ACHN (cell line): Measurements from ENCODE around the gene PTPRG.
"Not testable (repeated sequence)": the region's sequence is repeated elsewhere in the genome, so short reads cannot be mapped to it uniquely, and the experiment has no call there.

Source experiments
- DNase-seq: peaks from one replicate; pipeline ENCODE4 v3.0.0-alpha.2; 2015
- in situ Hi-C: cut with HindIII; loops from 2 replicates; pipeline ENCODE4 v1.10.0; 2017; ENCODE audit warnings: low sequenced_read_pairs, low pct_ligation_motif_present, low pct_unique_long_range_greater_than_20kb

The PTPRG gene

DNA sequence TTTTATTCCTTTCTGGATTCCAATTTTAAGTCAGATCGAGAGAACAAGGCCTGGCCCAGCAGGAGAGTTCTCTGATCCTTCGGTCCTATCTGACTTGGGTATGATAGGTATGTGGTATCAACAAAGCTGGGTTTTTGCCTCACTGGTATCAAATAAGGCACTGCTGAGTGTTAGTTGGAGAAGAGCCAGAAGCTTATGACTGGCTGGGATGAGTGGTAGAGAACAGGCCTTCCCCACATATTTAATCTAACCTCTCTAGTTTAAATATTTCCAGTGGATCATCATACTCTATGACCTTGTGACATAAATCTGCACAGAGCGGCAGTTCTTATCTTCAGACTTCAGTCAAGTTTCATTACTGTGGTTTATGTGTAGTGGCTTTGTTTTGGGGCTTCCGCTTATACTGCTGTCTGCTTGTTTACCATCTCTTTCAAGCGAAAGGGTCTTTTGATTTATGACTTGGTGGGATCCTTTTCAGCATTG is 164.5 kb downstream of the PTPRG start:
- in situ Hi-C loops, result no loop called here
- DNase-seq, result peak; percentile 66

DNA sequence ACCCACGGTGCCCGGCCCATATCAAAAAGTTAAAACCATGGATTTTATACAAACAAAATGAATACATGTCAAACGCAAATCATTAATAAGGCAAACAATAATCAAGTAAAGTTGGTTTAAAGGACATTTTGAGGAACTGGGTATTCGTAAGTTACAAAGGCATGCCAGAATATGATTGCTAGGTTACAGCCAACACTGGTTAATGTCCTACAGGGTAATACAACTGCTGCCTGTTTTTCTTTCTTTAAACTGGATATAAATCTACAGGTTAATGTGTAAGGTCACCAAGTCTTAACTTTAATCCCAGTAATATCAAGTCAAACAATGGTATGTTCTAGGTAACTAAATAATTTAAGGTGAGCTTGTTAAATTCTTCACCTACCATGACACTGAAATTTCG is 166.1 kb downstream of the PTPRG start:
- in situ Hi-C loops, result no loop called here

DNA sequence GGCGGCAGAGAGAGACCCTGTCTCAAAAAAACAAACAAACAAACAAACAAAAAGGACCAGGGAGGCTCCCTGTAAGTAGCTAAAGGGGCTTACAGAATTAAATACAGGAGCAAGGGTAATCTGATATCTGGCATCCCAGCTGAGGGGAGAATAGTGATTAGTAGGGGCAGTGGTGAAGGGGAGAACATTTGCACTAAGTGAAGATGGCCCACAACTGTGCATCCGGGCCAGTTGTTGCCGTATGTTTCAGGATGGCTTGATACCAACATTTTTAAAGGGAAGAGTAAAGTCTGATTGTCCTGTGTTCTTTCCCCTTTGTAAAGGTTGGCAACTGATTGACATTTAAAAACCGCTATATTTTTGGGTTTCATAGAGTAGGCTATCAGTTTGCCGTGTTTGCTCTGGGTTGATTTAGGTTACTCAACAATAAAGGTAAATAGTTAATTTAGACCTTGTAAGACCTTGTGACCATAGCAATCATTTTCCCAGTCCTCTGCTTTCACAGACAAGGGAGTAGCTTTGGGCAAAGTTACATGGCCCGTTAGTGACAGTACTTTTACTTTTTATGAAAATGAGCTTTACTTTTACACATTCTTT is 167.8 kb downstream of the PTPRG start:
- in situ Hi-C loops, result no loop called here
- DNase-seq, result no peak

More for the DNA sequence above, 166.1 kb downstream of the PTPRG start:
- no peak for DNase-seq

DNA sequence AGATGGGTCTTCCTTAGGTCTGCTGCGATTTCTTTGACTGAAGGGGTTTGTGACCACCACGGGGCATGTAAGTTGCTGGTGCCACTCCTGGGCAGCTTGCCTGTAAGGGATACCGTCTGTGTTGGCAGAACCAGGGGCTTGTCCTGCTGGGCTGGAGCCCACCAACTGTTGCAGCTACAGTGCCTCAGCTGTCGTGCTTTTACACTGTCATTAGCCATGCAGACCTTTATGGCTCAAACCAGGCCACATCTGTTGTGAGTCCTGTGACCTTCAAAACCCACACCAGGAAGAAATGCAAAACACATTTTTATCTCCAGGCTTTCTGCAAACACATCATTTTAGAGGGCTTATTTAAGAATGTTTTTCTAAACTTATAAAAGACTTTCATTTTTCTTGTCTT is 168.7 kb downstream of the PTPRG start:
- DNase-seq, result no peak
- in situ Hi-C loops, result no loop called here

DNA sequence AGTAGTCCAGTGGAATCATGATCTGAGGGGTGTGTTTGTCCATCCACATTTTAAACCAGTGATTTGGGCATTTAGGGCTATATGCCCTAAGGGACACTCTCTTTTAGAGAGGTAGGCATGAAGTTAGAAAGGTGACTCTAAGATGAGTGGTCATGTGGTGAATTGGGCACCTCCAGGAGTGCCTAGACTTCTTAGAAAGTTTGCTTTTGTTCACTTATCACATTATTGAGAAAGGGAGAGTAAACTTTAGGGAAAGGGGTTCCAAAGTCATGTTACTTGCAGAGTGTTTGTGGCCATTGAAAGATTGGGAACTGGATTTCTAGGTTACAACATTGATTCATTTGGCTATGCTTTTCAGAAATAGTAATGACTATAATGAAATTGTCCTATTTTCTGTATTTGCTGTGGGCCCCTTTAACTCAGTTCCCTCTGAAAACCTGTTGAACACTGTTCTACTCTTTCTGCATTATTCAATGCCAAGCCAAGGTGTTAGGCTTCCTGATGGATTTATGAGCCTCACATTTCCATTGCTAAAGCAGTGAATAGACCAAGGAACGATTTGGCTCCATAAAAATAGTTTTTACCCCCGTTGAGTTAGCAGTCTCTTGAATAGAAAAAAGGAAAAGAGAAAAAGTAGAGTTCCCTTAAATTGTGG is 169.3 kb downstream of the PTPRG start:
- DNase-seq, result no peak
- in situ Hi-C loops, result no loop called here

DNA sequence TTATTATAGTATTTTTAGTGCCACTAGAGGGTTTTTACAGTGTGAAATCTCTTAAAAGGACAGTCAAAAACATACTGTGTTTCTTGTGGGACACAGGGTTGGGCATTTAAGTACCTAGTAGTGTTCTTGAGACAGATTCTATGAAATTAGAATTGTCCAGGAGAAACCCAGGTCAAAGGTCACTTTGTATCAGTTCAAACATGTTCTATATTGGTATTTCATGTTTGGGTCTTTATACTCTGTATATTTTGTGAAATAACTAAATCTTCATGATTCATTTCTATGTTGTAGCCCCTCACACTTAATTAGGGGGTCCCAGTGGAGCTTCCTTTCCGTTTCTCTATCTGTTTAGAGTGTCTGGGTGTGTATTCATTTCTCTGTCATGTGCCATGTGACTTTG is 171.6 kb downstream of the PTPRG start:
- no peak for DNase-seq
- in situ Hi-C loops, result no loop called here

DNA sequence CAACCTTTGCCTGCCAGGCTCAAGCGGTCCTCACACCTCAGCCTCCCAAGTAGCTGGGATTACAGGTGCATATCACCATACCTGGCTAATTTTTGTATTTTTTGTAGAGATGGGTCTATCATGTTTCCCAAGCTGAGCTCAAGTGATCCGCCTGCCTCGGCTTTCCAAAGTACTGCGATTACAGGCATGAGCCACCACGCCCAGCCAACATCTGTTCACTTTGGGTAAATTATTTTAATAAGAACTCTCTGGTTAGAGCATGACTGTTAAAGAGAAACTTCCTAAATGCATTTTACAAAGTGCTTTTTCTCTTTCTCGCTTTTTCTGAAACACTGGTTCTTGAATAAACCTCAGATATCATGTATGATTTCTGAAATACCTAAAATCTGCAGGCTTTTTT is 172.5 kb downstream of the PTPRG start:
- DNase-seq, result no peak
- in situ Hi-C loops, result no loop called here

DNA sequence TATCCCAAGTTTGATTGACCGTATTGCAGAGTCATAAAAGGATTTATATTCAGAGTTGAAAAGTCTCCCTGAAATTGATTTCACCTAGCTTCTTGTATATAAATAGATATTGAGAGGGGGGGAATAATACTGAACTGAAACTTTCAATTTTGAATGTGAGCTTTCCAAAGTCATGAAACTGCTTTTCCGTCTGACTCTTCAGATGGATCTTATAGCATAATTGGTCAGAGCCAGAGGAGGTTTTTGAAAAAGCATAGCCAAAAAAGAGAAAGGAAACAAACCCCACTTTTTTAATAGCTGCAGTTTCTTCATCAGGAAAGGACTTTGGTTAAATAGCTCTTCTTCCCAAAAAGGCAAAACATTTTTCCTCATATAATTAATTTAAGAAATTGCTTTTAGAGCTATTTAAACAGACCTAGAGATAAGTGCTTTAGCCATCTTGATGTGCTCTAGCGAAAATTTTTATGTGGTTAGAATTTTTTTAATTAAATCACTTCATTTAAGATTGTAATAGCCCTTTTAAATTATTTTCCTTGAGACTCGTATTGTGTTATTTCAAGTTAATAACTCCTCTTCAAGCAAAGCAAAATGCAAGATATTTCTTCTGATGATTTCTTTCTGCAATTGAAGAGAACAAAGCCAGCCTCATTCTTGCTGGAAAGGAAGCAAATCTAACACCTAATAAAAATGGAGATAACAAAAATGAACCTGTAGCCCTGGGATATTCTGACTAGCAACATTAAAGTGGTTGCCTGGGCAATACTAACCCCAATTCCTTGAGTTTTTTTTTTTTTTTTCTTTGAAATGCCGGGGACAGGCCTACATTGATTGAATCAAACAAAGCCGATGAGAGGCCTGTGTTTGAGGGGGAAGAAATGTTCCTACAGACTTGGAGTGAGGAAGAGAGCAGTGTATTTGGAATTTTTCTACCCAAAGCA is 173.6 kb downstream of the PTPRG start:
- in situ Hi-C loops, result no loop called here
- no peak for DNase-seq

- in situ Hi-C loops, result no loop called here
- DNase-seq, result no peak
Observed at GRCh38 chr3:61736506-61736905, 175.1 kb downstream of the PTPRG start.

DNA sequence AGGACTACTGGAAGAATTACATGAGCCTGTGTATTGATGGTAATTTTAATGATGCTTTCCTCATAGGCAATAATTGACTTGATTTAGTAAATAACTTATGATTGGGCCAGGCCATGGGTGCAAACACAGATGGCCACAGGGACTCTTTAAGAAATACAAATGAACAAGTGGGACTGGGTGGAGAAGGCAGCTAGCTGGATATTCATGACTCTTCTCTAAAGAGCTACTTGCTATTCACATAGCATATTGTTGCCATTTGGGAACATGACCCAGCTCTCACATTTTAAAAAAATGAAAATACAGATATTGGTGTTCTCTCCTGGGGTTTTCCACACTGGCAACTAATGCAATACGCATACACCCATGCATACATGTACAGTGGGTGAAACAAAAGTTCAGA is 178.3 kb downstream of the PTPRG start:
- no peak for DNase-seq
- in situ Hi-C loops, result no loop called here

DNA sequence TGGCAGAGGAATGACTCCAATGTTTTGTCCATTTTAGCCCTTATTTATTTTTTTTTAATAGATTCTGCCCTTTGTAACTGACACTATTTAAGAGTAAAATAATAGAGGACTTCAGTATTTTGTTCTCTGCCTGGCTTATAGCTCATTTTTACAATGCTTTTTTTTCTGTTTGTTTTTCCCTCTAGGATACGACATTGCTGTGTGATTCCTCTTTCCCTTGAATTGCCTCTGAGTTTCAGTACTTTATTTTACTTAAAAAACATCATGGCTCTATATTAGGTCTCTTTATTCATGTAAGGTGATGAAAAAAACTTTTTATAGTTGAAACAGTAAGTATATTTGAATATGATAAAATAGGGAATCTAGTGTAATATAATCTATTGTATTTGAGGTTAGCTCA is 179.1 kb downstream of the PTPRG start:
- DNase-seq, result no peak
- in situ Hi-C loops, result no loop called here

DNA sequence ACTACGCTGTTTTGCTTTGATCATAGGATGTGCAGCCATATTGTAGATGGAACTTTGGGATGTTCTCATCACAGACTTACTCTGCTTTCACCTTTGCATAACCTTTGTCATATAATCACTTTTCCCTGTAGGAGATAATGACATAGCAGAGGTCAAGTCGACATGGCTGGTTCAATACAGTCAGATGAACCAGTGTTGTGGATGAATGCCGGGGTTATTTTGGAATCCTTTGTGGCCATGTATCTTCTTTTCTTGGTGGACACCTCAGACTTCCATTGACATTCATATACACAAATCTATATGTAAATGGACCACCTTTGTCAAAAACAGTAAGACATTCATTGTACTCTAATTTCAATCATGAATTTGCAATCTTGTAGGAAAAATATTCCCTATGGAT is 180.2 kb downstream of the PTPRG start:
- no peak for DNase-seq
- in situ Hi-C loops, result no loop called here

GRCh38 chr3:61742006-61742405 is 180.6 kb downstream of the PTPRG start:
- no peak for DNase-seq
- in situ Hi-C loops, result no loop called here

DNA sequence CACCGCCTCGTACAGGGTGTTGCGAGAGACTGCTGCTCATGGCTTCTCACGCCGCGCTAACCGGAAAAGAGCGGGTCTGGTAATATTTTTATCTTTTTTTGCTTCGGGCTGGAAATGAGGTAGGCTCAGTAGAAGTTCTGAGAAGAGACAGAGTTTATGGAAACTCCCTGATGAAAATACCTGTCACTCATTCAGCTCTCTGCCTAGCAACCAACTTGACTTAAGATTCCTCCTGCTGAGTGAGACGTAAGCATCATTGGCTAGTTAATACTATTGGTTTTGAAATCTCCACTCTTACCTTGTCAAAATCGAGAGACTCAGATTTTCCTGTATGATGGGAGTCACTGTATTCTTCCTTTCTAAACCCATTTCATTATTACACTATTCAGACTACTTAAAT is 181.7 kb downstream of the PTPRG start:
- in situ Hi-C loops, result no loop called here
- no peak for DNase-seq

- in situ Hi-C loops, result no loop called here
- no peak for DNase-seq
Observed at GRCh38 chr3:61743686-61744242, 182.4 kb downstream of the PTPRG start.

- DNase-seq, result no peak
- in situ Hi-C loops, result no loop called here
Observed at GRCh38 chr3:61748288-61748687, 186.9 kb downstream of the PTPRG start.

DNA sequence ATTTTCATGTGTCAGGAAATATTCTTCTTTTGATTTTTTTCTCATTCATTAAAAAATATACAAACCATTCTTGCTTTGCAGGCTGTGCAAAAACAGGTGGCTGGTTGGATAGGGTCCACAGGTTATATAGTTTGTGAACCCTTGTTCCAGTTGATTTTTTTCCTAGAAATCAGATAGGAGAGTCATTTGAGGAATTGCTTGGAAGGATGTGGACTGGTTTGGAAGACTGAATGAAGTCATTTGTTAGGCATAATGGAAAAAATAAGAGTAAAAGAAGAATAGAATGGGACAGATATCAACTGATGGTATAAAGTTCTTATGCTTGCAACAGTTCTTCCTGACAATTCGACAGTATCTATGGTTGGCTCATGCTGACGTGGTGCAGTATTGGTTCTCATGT is 189.4 kb downstream of the PTPRG start:
- no peak for DNase-seq
- in situ Hi-C loops, result no loop called here

DNA sequence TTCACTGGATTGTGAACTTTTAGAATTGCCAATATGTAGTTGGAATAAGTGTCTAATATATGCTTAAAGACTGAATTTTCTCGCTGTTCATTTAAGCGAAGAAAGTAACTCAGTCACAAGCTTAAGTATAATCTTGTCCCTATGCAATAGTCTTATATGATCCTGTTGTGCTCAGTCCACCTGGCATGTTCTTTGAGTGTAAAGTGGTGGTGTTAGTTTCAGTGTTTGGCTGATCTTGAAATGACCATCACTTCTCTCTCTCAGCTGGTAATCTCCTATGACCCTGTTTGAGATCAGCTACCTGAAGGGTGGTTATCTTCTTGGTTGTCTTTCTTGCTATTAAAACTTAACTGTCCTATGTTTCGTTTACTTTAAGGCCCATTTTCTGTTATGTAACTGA is 197.5 kb downstream of the PTPRG start:
- DNase-seq, result no peak
- in situ Hi-C loops, result no loop called here

DNA sequence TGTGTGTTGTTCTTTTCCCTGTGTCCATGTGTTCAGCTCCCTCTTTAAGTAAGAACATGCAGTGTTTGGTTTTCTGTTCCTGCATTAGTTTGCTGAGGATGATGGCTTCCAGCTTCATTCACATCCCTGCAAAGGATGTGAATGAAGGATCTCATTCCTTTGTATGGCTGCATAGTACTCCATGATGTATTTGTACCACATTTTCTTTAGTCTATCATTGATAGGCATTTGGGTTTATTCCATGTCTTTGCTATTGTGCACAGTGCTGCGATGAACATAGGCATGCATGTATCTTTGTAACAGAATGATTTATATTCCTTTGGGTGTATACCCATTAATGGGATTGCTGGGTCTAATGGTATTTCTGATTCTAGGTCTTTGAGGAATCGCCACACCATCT is 199.4 kb downstream of the PTPRG start:
- in situ Hi-C loops, DNase-seq: not testable (repeated sequence)
